AG09309 (cell line): ENCODE results near the gene THRA.

Source experiments
- DNase-seq: peaks from one replicate; pipeline ENCODE4 v3.0.0-alpha.2; 2010; ENCODE audit warnings: low read depth
- H3K4me3 ChIP-seq: 2 replicates; pipeline ENCODE4 v1.5.1; 2011; ENCODE audit warnings: mild to moderate bottlenecking, low read depth, low read length, moderate library complexity; ENCODE audit not compliant: control insufficient read depth
- TF ChIP-seq, protein P1 (sequence below): IDR thresholded peaks from 2 replicates; pipeline ENCODE4 v1.5.1; 2011; ENCODE audit warnings: mild to moderate bottlenecking, low read depth, low read length, inconsistent platforms; ENCODE audit not compliant: insufficient read depth, control insufficient read depth; ENCODE audit errors: missing control alignments

The THRA gene

DNA sequence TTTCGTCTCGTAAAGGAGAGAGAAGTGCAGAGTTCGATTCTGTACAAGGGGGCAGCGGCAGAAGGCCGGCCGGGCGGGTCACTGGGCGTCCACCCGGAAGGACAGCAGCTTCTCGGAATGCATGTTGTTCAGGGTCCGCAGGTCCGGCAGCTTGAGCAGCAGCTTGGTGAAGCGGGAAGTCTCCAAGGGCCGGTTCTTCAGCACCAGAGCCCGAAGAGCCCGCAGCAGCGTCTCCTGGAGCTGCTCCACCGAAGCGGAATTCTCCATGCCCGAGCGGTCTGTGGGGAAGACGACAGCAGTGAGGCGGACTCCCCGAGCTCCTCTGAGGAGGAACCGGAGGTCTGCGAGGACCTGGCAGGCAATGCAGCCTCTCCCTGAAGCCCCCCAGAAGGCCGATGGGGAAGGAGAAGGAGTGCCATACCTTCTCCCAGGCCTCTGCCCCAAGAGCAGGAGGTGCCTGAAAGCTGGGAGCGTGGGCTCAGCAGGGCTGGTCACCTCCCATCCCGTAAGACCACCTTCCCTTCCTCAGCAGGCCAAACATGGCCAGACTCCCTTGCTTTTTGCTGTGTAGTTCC is 30.3 kb downstream of the THRA start:
- DNase-seq = no peak
- no peak overlapping the region for H3K4me3 ChIP-seq
- TF ChIP-seq, protein P1, sequence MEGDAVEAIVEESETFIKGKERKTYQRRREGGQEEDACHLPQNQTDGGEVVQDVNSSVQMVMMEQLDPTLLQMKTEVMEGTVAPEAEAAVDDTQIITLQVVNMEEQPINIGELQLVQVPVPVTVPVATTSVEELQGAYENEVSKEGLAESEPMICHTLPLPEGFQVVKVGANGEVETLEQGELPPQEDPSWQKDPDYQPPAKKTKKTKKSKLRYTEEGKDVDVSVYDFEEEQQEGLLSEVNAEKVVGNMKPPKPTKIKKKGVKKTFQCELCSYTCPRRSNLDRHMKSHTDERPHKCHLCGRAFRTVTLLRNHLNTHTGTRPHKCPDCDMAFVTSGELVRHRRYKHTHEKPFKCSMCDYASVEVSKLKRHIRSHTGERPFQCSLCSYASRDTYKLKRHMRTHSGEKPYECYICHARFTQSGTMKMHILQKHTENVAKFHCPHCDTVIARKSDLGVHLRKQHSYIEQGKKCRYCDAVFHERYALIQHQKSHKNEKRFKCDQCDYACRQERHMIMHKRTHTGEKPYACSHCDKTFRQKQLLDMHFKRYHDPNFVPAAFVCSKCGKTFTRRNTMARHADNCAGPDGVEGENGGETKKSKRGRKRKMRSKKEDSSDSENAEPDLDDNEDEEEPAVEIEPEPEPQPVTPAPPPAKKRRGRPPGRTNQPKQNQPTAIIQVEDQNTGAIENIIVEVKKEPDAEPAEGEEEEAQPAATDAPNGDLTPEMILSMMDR = no peak

DNA sequence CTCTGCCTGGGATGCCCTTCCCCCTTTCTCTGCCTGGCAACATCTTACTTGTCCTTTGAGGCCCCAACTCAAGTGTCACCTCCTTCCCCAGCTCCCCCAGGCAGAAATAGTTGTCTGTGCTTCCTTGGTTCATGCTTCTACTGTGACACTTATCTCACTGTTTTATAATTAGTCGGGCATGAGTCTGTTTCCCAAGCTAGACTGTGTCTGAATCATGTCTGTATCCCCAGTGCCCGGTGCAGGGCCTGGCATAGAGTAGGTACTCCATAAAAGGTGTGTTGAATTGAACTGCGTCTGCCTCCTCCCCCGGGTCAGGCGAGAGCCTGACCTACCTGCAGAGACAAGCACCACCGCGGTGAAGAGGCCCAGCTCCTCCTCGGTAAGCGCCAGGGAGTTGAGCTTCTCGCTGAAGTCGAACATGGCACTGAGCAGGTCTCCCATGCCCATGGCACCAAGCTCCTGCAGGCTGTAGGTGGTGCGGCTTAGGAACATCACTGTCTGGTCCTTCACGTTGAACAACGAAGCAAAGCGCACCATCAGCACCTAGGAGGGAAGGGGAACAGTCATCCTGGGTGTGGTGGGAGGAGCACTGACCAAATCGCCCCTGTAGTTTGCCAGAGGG is 30.9 kb downstream of the THRA start:
- DNase-seq = no peak
- TF ChIP-seq, protein P1 = no peak
- no peak overlapping the region for H3K4me3 ChIP-seq

DNA sequence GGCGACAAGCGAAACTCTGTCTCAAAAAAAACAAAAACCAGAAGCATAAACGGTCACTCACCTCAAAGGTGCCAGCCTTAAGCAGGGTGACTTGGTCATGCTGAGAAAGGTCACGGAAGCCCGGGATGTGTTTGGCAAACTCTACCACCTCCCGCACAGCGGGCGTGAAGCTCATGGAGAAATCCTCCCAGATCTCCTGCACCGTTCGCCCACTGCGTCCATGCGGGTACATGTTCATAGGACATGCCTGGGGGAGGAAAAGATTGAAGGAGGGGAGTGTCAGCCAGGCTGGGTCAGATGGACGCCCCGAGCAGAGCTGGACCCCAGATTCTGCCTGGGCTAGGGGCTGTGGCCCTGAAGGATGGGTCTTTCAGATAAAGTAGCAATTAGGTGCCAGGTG is 32.1 kb downstream of the THRA start:
- TF ChIP-seq, protein P1 = no peak
- H3K4me3 ChIP-seq = no peak overlapping the region
- DNase-seq = no peak

DNA sequence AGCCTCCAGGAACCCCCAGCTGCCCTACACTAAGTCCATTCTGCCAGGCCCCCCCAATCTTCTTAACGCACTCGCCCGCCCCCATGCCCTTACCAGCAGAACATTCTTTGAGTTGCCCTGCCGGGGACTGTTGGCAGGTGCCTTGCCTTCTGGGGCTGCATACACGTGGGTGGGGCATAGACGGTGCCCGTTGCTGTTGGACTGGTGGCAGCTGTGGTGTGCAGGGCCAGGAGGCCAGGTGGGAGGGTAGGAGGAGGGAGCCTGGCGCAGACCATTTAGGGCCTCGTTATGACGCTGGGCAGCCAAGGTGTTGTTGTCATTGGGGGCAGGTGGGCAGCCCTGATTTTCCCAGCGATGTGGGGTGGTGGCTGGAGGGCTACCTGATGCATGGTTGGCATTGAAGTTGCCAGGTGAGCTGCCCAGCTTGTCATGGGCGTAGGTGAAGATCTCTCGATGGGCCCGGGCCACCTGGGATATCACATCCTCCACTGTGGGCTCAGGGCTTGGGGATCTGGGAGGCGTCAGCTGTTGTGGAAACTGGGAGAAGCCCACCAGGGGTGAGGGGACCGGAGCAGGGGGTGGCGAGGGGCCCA is 32.7 kb downstream of the THRA start:
- TF ChIP-seq, protein P1 = no peak
- DNase-seq = no peak
- no peak overlapping the region for H3K4me3 ChIP-seq

GRCh38 chr17:40095944-40096791 is 33.4 kb downstream of the THRA start:
- DNase-seq = no peak
- TF ChIP-seq, protein P1 = no peak
- H3K4me3 ChIP-seq = no peak overlapping the region

DNA sequence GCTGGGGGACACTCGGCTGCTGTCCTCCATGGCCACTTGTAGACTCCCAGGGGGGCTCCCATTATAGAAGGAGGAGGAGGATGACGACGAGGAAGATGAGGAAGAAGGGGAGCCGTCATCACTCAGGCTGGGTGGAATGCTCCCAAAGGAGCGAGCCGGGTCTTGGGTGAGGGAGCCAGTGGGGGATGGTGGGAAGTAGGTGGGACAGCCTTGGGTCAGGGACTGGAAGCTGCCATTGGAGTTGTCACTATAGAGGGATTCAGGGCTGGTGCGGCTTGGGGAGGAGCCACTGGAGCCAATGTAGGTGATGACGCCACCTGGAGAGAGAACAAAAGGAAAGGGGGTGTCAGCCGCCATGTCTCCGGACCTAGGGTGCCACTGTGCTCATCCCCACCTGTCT is 34.3 kb downstream of the THRA start:
- peak overlapping the region; percentile 10 for H3K4me3 ChIP-seq
- DNase-seq = no peak
- TF ChIP-seq, protein P1 = no peak
